Gastrocnemius medialis (tissue), 4 donors: Measurements from ENCODE around the gene CAPN13. TPM values are rescaled to one million over a fixed set of nuclear protein-coding genes. Genes with fewer than 3 reads are reported as not detected.

Experiments used
- ATAC-seq, 2 donors: fragments of 150-250 bp; one replicate each; pipeline ENCODE4 v1.9.1; 2016
- DNase-seq, 2 donors: peaks; one replicate each; pipeline ENCODE4 v3.0.0-alpha.2; 2019
- H3K27ac ChIP-seq, 4 donors: fragments of 200-600 bp; sonication (generic); 1 replicate in 1 of 4; 2 replicates in 3 of 4; pipeline ENCODE4 v1.5.1; 2016 to 2018; ENCODE audit warnings: mild to moderate bottlenecking in 2 of 4, moderate library complexity in 1 of 4
- H3K27me3 ChIP-seq, 3 donors: fragments of 200-600 bp; sonication (generic) in 2 of 3; 1 replicate in 1 of 3; 2 replicates in 2 of 3; pipeline versions ENCODE4 v1.5.1 to v1.6.0; 2016 to 2019; ENCODE audit warnings: mild to moderate bottlenecking in 1 of 3, moderate library complexity in 1 of 3
- H3K36me3 ChIP-seq, 2 donors: fragments of 200-600 bp; sonication (generic) in 1 of 2; one replicate each; pipeline ENCODE4 v1.5.1; 2017 to 2018
- H3K4me1 ChIP-seq, 2 donors: fragments of 200-600 bp; sonication (generic) in 1 of 2; one replicate each; pipeline ENCODE4 v1.5.1; 2016 to 2017; ENCODE audit warnings: mild to moderate bottlenecking in 2 of 2
- H3K4me3 ChIP-seq, 4 donors: fragments of 200-600 bp; sonication (generic) in 3 of 4; 1 replicate in 1 of 4; 2 replicates in 3 of 4; pipeline ENCODE4 v1.5.1; 2016 to 2019; ENCODE audit warnings: mild to moderate bottlenecking in 2 of 4
- H3K9me3 ChIP-seq, 3 donors: fragments of 200-600 bp; sonication (generic) in 2 of 3; 1 replicate in 1 of 3; 2 replicates in 2 of 3; pipeline ENCODE4 v1.5.1; 2016 to 2019
- CTCF ChIP-seq, 5 experiments: fragments of 450-650 bp in 3 of 5; fragments of 200-600 bp in 2 of 5; sonication (generic) in 2 of 5; IDR thresholded peaks in 4 of 5; conservative IDR thresholded peaks in 1 of 5; 1 replicate in 4 of 5; 2 replicates in 1 of 5; pipeline ENCODE4 v1.5.1; 2016 to 2019; ENCODE audit warnings: antibody characterized with exemption in 5 of 5, mild to moderate bottlenecking in 3 of 5, moderate library complexity in 3 of 5
- POLR2A ChIP-seq, 2 donors: fragments of 450-650 bp; IDR thresholded peaks; one replicate each; pipeline ENCODE4 v1.6.1; 2017; ENCODE audit warnings: antibody characterized with exemption in 2 of 2, mild to moderate bottlenecking in 2 of 2, moderate library complexity in 2 of 2
- in situ Hi-C, 4 donors: fragments of 200-750 bp; cut with MboI; loops; one replicate each; pipeline versions ENCODE4 v1.15.0 to v1.8.0; 2017; ENCODE audit warnings: low sequenced_read_pairs in 4 of 4
- intact Hi-C: fragments of 100-400 bp; cut with DNase I; formaldehyde crosslinking; loops from one replicate; pipeline ENCODE4 v1.15.1; 2023; ENCODE audit warnings: low total_unique reads
- total RNA-seq, 4 donors: library from RNA; depleted of rRNA; stranded (reverse); fragments of >200 nt; gene quantifications; one replicate each; pipeline versions ENCODE4 v1.1.0 to v1.2.3, GENCODE V29; 2016

CAPN13 gene
- total RNA-seq, 4 donors from 2014 or later = 0.53 TPM; not detected in 3

GRCh38 chr2:30716123-30716900, 90.9 kb downstream of the CAPN13 start:
- ATAC-seq (no peak), DNase-seq (no peak)
- intact Hi-C loops = no loop called here
- no peaks in the 10 kb centered on the region for H3K4me1 ChIP-seq
- H3K36me3 ChIP-seq = no peaks in the 10 kb centered on the region
- TF ChIP-seq CTCF (IDR thresholded peaks at IDR 0.05 in 4 of 5, conservative IDR thresholded peaks at IDR 0.05 in 1 of 5) = no peak
- no peak for TF ChIP-seq POLR2A (IDR thresholded peaks at IDR 0.05)
- no peaks in the 10 kb centered on the region for H3K27me3 ChIP-seq
- H3K27ac ChIP-seq = no peak overlapping the region
- in situ Hi-C loops = loop anchor here (5.0 to 10.0 kb wide), 4 partner anchors 456 to 618 kb away; no protein-coding TSS in a partner anchor
- H3K9me3 ChIP-seq = no peaks in the 10 kb centered on the region
- H3K4me3 ChIP-seq = no peak overlapping the region

- H3K9me3 ChIP-seq = no peaks in the 10 kb centered on the region
- H3K36me3 ChIP-seq = no peaks in the 10 kb centered on the region
- in situ Hi-C loops (loop anchor here (5.0 to 10.0 kb wide), 4 partner anchors 457 to 620 kb away; no protein-coding TSS in a partner anchor), intact Hi-C loops (loop anchor here (1.0 kb wide), 2 partner anchors 455 to 618 kb away; no protein-coding TSS in a partner anchor)
- ATAC-seq (no peak), DNase-seq (no peak)
- H3K27me3 ChIP-seq = no peaks in the 10 kb centered on the region
- TF ChIP-seq POLR2A (IDR thresholded peaks at IDR 0.05) (no peak), CTCF (IDR thresholded peaks at IDR 0.05 in 4 of 5, conservative IDR thresholded peaks at IDR 0.05 in 1 of 5) (no peak)
- no peak overlapping the region for H3K27ac ChIP-seq
- no peaks in the 10 kb centered on the region for H3K4me1 ChIP-seq
- H3K4me3 ChIP-seq = no peak overlapping the region
Observed at GRCh38 chr2:30714811-30715709, 92.2 kb downstream of the CAPN13 start.

GRCh38 chr2:30713698-30714097, 93.5 kb downstream of the CAPN13 start:
- TF ChIP-seq POLR2A (IDR thresholded peaks at IDR 0.05) (no peak), CTCF (IDR thresholded peaks at IDR 0.05 in 4 of 5, conservative IDR thresholded peaks at IDR 0.05 in 1 of 5) (no peak)
- no peaks in the 10 kb centered on the region for H3K4me1 ChIP-seq
- in situ Hi-C loops = loop anchor here in 2 of 4 donors (10.0 kb wide), 2 partner anchors 461 to 621 kb away; no protein-coding TSS in a partner anchor

GRCh38 chr2:30711646-30712085, 95.6 kb downstream of the CAPN13 start:
- no peaks in the 10 kb centered on the region for H3K4me1 ChIP-seq
- TF ChIP-seq CTCF (IDR thresholded peaks at IDR 0.05 in 4 of 5, conservative IDR thresholded peaks at IDR 0.05 in 1 of 5) (peak; percentile 87 to 100 (median 98)), POLR2A (IDR thresholded peaks at IDR 0.05) (no peak)
- no peaks in the 10 kb centered on the region for H3K36me3 ChIP-seq
- H3K4me3 ChIP-seq = no peak overlapping the region
- ATAC-seq (peak; percentile 83 to 91), DNase-seq (peak; percentile 68 to 81)
- H3K9me3 ChIP-seq = no peaks in the 10 kb centered on the region
- no peaks in the 10 kb centered on the region for H3K27me3 ChIP-seq
- in situ Hi-C loops (loop anchor here in 2 of 4 donors (10.0 kb wide), 2 partner anchors 463 to 623 kb away; no protein-coding TSS in a partner anchor), intact Hi-C loops (no loop called here)
- H3K27ac ChIP-seq = no peak overlapping the region

More at GRCh38 chr2:30713698-30714097, 93.5 kb downstream of the CAPN13 start:
- Histone ChIP-seq H3K27ac (no peak overlapping the region), H3K27me3 (no peaks in the 10 kb centered on the region), H3K4me3 (no peak overlapping the region), H3K36me3 (no peaks in the 10 kb centered on the region), H3K9me3 (no peaks in the 10 kb centered on the region)
- ATAC-seq (no peak), DNase-seq (no peak)
- intact Hi-C loops = loop anchor here (1.0 kb wide), 2 partner anchors 457 to 620 kb away; no protein-coding TSS in a partner anchor
